ENCODE results near the gene CDH24. TPM values are rescaled to one million over a fixed set of nuclear protein-coding genes. Genes with fewer than 3 reads are reported as not detected.

Gene CDH24
- total and polyA plus RNA-seq, 2 donors (not counting 1 experiment from before 2014, with no cell fraction given) = 0.96 to 1.0 TPM

DNA sequence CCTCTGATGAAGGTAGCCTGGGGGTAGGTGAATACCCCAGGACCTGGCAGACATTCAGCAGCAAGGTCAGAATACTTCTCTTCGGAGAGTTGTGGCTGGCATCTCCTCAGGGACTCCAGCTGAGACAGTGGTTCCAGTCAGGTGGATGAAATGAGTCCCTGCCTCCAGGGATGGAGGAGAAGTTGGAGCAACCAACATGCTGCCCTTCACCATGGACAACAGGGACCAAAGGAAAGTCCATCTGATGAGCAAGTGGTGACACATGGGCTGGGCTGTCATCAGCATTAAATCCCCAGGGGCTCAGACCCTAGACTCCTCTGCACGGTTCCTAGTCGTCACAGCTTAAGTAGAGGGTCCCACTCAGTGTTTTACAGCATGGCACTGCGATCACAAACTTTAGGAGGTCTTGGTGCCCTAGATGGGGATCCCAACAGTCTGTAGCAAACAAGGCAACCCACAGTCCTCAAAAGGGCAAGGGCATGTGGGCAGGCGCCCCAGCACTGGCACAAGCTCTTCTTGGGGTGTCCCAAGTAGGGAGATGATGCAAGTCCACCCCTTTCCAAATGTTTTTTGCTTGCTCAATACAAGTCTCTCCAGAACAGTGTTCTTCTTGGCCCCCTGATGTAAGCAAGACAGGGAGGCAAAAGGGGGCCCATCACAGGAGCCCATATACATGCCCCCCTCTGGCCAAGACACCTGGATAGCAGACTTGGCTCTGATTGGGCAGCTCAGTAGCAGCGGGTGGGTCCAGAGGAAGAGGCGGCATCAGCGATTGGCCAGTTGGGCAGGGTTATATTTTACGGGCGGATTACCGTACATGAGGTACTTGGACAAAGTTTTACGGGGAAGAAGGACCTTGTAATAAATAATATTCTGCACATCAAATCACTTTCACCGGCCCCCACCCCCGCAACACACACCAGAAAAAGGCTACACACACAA is 10.8 kb upstream of the CDH24 start:
- no peak for ATAC-seq (ENCODE audit: low read depth)
- Histone ChIP-seq H3K27me3 (replicated peaks in 1 of 4; ENCODE audit: control extremely low read depth in 1 of 4, control insufficient read depth in 3 of 4, insufficient read depth in 4 of 4, low read length in 3 of 4) (no peaks in the 10 kb centered on the region), H3K79me2 (ENCODE audit: control insufficient read depth, insufficient read depth, low read length) (peaks cover 52% of the 10 kb centered on the region), H3K9ac (ENCODE audit: low read length) (no peak overlapping the region), H3K4me1 (ENCODE audit: control insufficient read depth in 2 of 2, insufficient read depth in 2 of 2, low read length in 2 of 2) (peaks cover 21 to 41% of the 10 kb centered on the region in 2 donors), H4K20me1 (ENCODE audit: control insufficient read depth, insufficient read depth, low read length, poor library complexity, severe bottlenecking) (peaks cover 54% of the 10 kb centered on the region), H3K4me3 (ENCODE audit: control extremely low read depth in 1 of 5, extremely low read depth in 1 of 5, insufficient read depth in 1 of 5, low read depth in 2 of 5, low read length in 4 of 5) (no peak overlapping the region), H3K27ac (ENCODE audit: low read length in 2 of 2) (no peak overlapping the region), H2AFZ (ENCODE audit: insufficient read depth, low read depth, low read length, poor library complexity, severe bottlenecking) (no peak overlapping the region), H3K36me3 (replicated peaks in 1 of 2; ENCODE audit: control extremely low read depth in 1 of 2, control insufficient read depth in 1 of 2, extremely low read depth in 1 of 2, insufficient read depth in 2 of 2, low read length in 1 of 2) (peaks cover 4 to 70% of the 10 kb centered on the region in 2 experiments), H3K4me2 (replicated peaks; ENCODE audit: low read depth, low read length, poor library complexity, severe bottlenecking) (no peak overlapping the region), H3K9me3 (ENCODE audit: control extremely low read depth in 1 of 3, control insufficient read depth in 2 of 3, insufficient read depth in 1 of 3, low read length in 2 of 3) (no peaks in the 10 kb centered on the region)
- ChIA-PET POLR2A (interaction anchor here (0.5 to 1.1 kb wide), 3 partner anchors 9 to 253 kb away, joined by 3 to 7 read pairs (median 3); partner anchors contain the start of genes ACIN1, C14orf119 and PABPN1), CTCF (interaction anchor here (0.7 to 19.1 kb wide), 51 partner anchors 9 to 694 kb away, joined by 3 to 1134 read pairs (median 3); partner anchors contain the start of genes ACIN1, AJUBA, C14orf119 and PPP1R3E)
- H3K4me3 Mint-ChIP-seq = no peak overlapping the region
- H3K27ac Mint-ChIP-seq = peak overlapping the region; percentile 83
- WGBS (ENCODE audit: insufficient coverage) = 93% methylated on average over 5 of the region's 14 CpGs
- no peaks in the 10 kb centered on the region for H3K9me3 Mint-ChIP-seq (ENCODE audit: insufficient read depth)
- no peak for DNase-seq
- TF ChIP-seq CTCF (IDR thresholded peaks at IDR 0.05) = no peak
- TF ChIP-seq EZH2 (IDR thresholded peaks at IDR 0.05; ENCODE audit: borderline replicate concordance, insufficient read depth, low read depth, low read length, poor library complexity, severe bottlenecking) = no peak
- H3K4me1 Mint-ChIP-seq = peaks cover 38% of the 10 kb centered on the region
- no peaks in the 10 kb centered on the region for H3K27me3 Mint-ChIP-seq
- intact Hi-C loops (cut with micrococcal nuclease) = no loop called here

All from B cell (primary cell).